Testis (tissue), 2 donors: ENCODE measurements around the gene EXPH5.

Experiments
- POLR2A ChIP-seq: fragments of 450-650 bp; IDR thresholded peaks from one replicate; pipeline ENCODE4 v1.6.1; 2017; ENCODE audit warnings: antibody characterized with exemption, mild to moderate bottlenecking, moderate library complexity
- TF ChIP-seq, protein P1 (sequence below), 3 experiments: fragments of 450-650 bp in 2 of 3; fragments of 200-600 bp in 1 of 3; sonication (generic) in 1 of 3; IDR thresholded peaks; one replicate each; pipeline ENCODE4 v1.5.1; 2016 to 2019; ENCODE audit warnings: antibody characterized with exemption in 3 of 3, mild to moderate bottlenecking in 2 of 3, moderate library complexity in 1 of 3

DNA sequence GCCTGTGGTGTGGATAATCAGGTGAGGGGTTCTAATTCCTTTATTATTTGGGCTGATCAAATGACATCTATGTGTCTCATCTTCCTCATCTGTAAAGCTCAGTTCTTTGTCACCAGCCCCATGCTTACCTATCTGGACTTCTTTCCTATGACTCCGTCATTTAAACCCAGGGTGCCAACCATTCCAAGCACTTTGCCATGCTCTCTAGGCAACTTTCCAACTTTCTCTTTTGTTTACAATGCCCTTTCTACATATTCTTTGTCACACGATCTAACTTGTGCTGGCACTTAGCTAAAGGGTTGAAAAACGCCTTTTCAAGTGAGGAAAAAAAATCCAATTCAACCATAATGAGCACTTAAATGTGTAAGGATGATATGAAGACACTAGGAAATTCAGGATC, 27.9 kb downstream of the EXPH5 start:
- no peak for TF ChIP-seq POLR2A
- TF ChIP-seq, protein P1, sequence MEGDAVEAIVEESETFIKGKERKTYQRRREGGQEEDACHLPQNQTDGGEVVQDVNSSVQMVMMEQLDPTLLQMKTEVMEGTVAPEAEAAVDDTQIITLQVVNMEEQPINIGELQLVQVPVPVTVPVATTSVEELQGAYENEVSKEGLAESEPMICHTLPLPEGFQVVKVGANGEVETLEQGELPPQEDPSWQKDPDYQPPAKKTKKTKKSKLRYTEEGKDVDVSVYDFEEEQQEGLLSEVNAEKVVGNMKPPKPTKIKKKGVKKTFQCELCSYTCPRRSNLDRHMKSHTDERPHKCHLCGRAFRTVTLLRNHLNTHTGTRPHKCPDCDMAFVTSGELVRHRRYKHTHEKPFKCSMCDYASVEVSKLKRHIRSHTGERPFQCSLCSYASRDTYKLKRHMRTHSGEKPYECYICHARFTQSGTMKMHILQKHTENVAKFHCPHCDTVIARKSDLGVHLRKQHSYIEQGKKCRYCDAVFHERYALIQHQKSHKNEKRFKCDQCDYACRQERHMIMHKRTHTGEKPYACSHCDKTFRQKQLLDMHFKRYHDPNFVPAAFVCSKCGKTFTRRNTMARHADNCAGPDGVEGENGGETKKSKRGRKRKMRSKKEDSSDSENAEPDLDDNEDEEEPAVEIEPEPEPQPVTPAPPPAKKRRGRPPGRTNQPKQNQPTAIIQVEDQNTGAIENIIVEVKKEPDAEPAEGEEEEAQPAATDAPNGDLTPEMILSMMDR (IDR thresholded peaks at IDR 0.05): no peak
